Transverse colon (tissue), 4 donors: ENCODE measurements around the gene ARPP19. TPM values are rescaled to one million over a fixed set of nuclear protein-coding genes. Genes with fewer than 3 reads are reported as not detected.
"Not testable (repeated sequence)": the region's sequence is repeated elsewhere in the genome, so short reads cannot be mapped to it uniquely, and the experiment has no call there.

ENCODE experiments used
- DNase-seq: peaks from one replicate; pipeline ENCODE4 v3.0.0-alpha.2; 2019
- H3K27ac ChIP-seq, 4 donors: fragments of 200-600 bp; sonication (generic); 2 replicates each; pipeline ENCODE4 v1.5.1; 2016 to 2018; ENCODE audit warnings: inconsistent platforms in 4 of 4
- H3K27me3 ChIP-seq: fragments of 200-600 bp; sonication (generic); 2 replicates; pipeline ENCODE4 v1.5.1; 2017; ENCODE audit warnings: inconsistent platforms
- H3K36me3 ChIP-seq, 4 donors: fragments of 200-600 bp; sonication (generic); 2 replicates each; pipeline ENCODE4 v1.5.1; 2017 to 2019; ENCODE audit warnings: inconsistent platforms in 4 of 4
- H3K4me1 ChIP-seq, 4 donors: fragments of 200-600 bp; sonication (generic); 2 replicates each; pipeline ENCODE4 v1.5.1; 2017 to 2020; ENCODE audit warnings: inconsistent platforms in 4 of 4
- H3K4me3 ChIP-seq, 4 donors: fragments of 200-600 bp; sonication (generic); 1 replicate in 1 of 4; 2 replicates in 3 of 4; pipeline versions ENCODE4 v1.5.1 to v1.6.1; 2017 to 2019; ENCODE audit warnings: inconsistent platforms in 4 of 4
- H3K9me3 ChIP-seq, 2 donors: fragments of 200-600 bp; sonication (generic); 2 replicates each; pipeline ENCODE4 v1.5.1; 2017 to 2019; ENCODE audit warnings: inconsistent platforms in 2 of 2
- CTCF ChIP-seq, 5 experiments: fragments of 200-600 bp in 3 of 5; fragments of 450-650 bp in 2 of 5; sonication (generic) in 3 of 5; IDR thresholded peaks; 1 replicate in 2 of 5; 2 replicates in 3 of 5; pipeline ENCODE4 v1.5.1; 2016 to 2017; ENCODE audit warnings: antibody characterized with exemption in 5 of 5, inconsistent platforms in 3 of 5, mild to moderate bottlenecking in 2 of 5, moderate library complexity in 1 of 5
- EP300 ChIP-seq: sonication (generic); formaldehyde crosslinking; IDR thresholded peaks from one replicate; pipeline ENCODE4 v1.6.1; 2017; ENCODE audit warnings: antibody characterized with exemption, low read depth
- POLR2A ChIP-seq: fragments of 450-650 bp; IDR thresholded peaks from one replicate; pipeline ENCODE4 v1.6.1; 2016; ENCODE audit warnings: antibody characterized with exemption, mild to moderate bottlenecking, moderate library complexity
- POLR2AphosphoS5 ChIP-seq, 3 donors: sonication (generic); formaldehyde crosslinking; IDR thresholded peaks; one replicate each; pipeline ENCODE4 v1.6.1; 2016; ENCODE audit warnings: antibody characterized with exemption in 3 of 3
- WGBS, 2 donors: methylation state at CpG; one replicate each; pipeline ENCODE4 v1.1.5; 2018; ENCODE audit warnings: low coverage in 1 of 2; 5-methylcytosine and 5-hydroxymethylcytosine counted together
- in situ Hi-C, 4 donors: fragments of 200-750 bp; cut with MboI; loops; one replicate each; pipeline versions ENCODE4 v1.15.0 to v1.15.1; 2017; ENCODE audit warnings: low sequenced_read_pairs in 3 of 4, low pct_ligation_motif_present in 1 of 4, low pct_unique_long_range_greater_than_20kb in 1 of 4
- intact Hi-C: fragments of 100-400 bp; cut with DNase I; formaldehyde crosslinking; loops from one replicate; pipeline ENCODE4 v1.15.1; 2023; ENCODE audit warnings: low total_unique reads
- total RNA-seq, 4 donors: library from RNA; depleted of rRNA; stranded (reverse); fragments of >200 nt; gene quantifications; one replicate each; pipeline ENCODE4 v1.1.0, GENCODE V29; 2016

Gene ARPP19
- total RNA-seq, 4 donors from 2014 or later = 33.8 to 92.4 (median 55.4) TPM

GRCh38 chr15:52584414-52584813 is 15.6 kb upstream of the ARPP19 start:
- H3K36me3 ChIP-seq = peaks cover 0 to 52% (median 8%) of the 10 kb centered on the region in 4 donors
- in situ Hi-C loops = loop anchor here in 1 of 4 donors (25.0 kb wide), 1 partner anchor 322 kb away; no protein-coding TSS in a partner anchor
- peaks cover 0 to 4% (median 0%) of the 10 kb centered on the region in 4 donors for H3K4me1 ChIP-seq
- intact Hi-C loops = no loop called here
- no peak for TF ChIP-seq POLR2A
- no peak for TF ChIP-seq POLR2AphosphoS5 (IDR thresholded peaks at IDR 0.05)
- no peak for TF ChIP-seq EP300
- TF ChIP-seq CTCF (IDR thresholded peaks at IDR 0.05) = no peak
- H3K27ac ChIP-seq = no peak overlapping the region
- H3K27me3 ChIP-seq = no peaks in the 10 kb centered on the region
- no peak overlapping the region for H3K4me3 ChIP-seq
- no peaks in the 10 kb centered on the region for H3K9me3 ChIP-seq
- DNase-seq = no peak
- 94 to 96% methylated on average over 6 to 7 of the region's 7 CpGs for WGBS, 2 donors

- intact Hi-C loops (no loop called here), in situ Hi-C loops (loop anchor here in 1 of 4 donors (25.0 kb wide), 1 partner anchor 318 kb away; no protein-coding TSS in a partner anchor)
- DNase-seq = no peak
- 81 to 82% methylated on average over 6 to 8 of the region's 8 CpGs for WGBS, 2 donors
- H3K9me3 ChIP-seq = no peaks in the 10 kb centered on the region
- peaks cover 0 to 31% (median 8%) of the 10 kb centered on the region in 4 donors for H3K36me3 ChIP-seq
- no peaks in the 10 kb centered on the region for H3K27me3 ChIP-seq
- TF ChIP-seq EP300 (no peak), POLR2AphosphoS5 (IDR thresholded peaks at IDR 0.05) (no peak), POLR2A (no peak)
- no peaks in the 10 kb centered on the region for H3K4me1 ChIP-seq
- no peak overlapping the region for H3K4me3 ChIP-seq
- no peak overlapping the region for H3K27ac ChIP-seq
These were observed 11.0 kb upstream of the ARPP19 start for GRCh38 chr15:52579852-52580251.

- intact Hi-C loops (no loop called here), in situ Hi-C loops (loop anchor here in 1 of 4 donors (25.0 kb wide), 1 partner anchor 314 kb away; no protein-coding TSS in a partner anchor)
- no peak for DNase-seq
- TF ChIP-seq CTCF (IDR thresholded peaks at IDR 0.05) (no peak), POLR2A (no peak), EP300 (no peak), POLR2AphosphoS5 (IDR thresholded peaks at IDR 0.05) (no peak)
- Histone ChIP-seq H3K4me3 (no peak overlapping the region), H3K36me3 (peaks cover 0 to 5% (median 0%) of the 10 kb centered on the region in 4 donors), H3K27ac (no peak overlapping the region), H3K27me3 (no peaks in the 10 kb centered on the region), H3K9me3 (no peaks in the 10 kb centered on the region), H3K4me1 (no peaks in the 10 kb centered on the region)
- WGBS, 2 donors = 92 to 95% methylated on average over 2 of the region's 2 CpGs
These were observed 7.9 kb upstream of the ARPP19 start for GRCh38 chr15:52576692-52577091.

DNA sequence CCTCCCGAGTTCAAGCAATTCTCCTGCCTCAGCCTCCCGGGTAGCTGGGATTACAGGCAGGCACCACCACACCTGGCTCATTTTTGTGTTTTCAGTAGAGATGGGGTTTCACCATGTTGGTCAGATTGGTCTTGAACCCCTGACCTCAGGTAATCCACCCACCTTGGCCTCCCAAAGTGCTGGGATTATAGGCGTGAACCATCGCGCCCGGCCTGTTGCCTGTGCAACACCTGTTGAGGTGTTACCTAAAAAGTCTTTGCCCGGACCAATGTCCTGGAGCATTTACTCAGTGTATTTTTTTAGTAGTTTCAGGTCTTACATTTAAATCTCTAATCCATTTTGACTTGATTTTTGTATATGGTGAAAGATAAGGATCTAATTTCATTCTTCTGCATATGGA is 6.7 kb upstream of the ARPP19 start:
- H3K9me3 ChIP-seq, H3K27ac ChIP-seq, H3K36me3 ChIP-seq, intact Hi-C loops, H3K4me3 ChIP-seq, H3K27me3 ChIP-seq, DNase-seq, H3K4me1 ChIP-seq: not testable (repeated sequence)
- WGBS, 2 donors = 90 to 100% methylated on average over 1 to 7 of the region's 7 CpGs
- in situ Hi-C loops = loop anchor here in 1 of 4 donors (25.0 kb wide), 1 partner anchor 313 kb away; no protein-coding TSS in a partner anchor

DNA sequence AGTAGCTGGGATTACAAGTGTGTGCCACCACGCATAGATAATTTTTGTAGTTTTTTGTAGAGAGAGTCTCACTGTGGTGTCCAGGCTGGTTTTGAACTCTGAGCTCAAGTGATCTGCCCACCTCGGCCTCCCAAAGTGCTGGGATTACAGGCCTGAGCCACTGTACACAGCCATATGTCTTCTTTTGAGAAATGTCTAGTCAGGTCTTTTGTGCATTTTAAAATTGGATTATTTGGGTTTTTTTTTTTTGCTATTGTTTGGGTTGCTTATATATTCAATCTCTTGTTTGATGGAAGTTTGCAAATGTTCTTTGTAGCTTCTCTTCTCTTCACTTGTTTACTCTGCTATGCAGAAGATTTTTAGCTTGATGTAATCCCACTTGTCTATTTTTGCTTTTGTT is 6.2 kb upstream of the ARPP19 start:
- no peak for DNase-seq
- WGBS, 2 donors = 86 to 97% methylated on average over 1 to 2 of the region's 2 CpGs
- no peaks in the 10 kb centered on the region for H3K9me3 ChIP-seq
- no peaks in the 10 kb centered on the region for H3K4me1 ChIP-seq
- TF ChIP-seq CTCF (IDR thresholded peaks at IDR 0.05) (no peak), POLR2A (no peak), POLR2AphosphoS5 (IDR thresholded peaks at IDR 0.05) (no peak), EP300 (no peak)
- H3K27ac ChIP-seq = no peak overlapping the region
- in situ Hi-C loops = loop anchor here in 1 of 4 donors (25.0 kb wide), 1 partner anchor 313 kb away; no protein-coding TSS in a partner anchor
- H3K4me3 ChIP-seq = no peak overlapping the region
- H3K27me3 ChIP-seq = no peaks in the 10 kb centered on the region
- intact Hi-C loops = no loop called here
- no peaks in the 10 kb centered on the region for H3K36me3 ChIP-seq

- H3K27ac ChIP-seq, H3K4me1 ChIP-seq, H3K9me3 ChIP-seq, H3K36me3 ChIP-seq, H3K27me3 ChIP-seq, intact Hi-C loops, H3K4me3 ChIP-seq, DNase-seq: not testable (repeated sequence)
- 97% methylated on average over 3 of the region's 3 CpGs; no CpG with 5 or more reads in 1 of the 2 donors for WGBS, 2 donors
- in situ Hi-C loops = loop anchor here in 1 of 4 donors (25.0 kb wide), 1 partner anchor 312 kb away; no protein-coding TSS in a partner anchor
These were observed 5.8 kb upstream of the ARPP19 start for GRCh38 chr15:52574623-52575022.
